HuH-7 (cell line): Measurements from ENCODE around the gene ST3GAL4.
"Not testable (repeated sequence)": the region's sequence is repeated elsewhere in the genome, so short reads cannot be mapped to it uniquely, and the experiment has no call there.

Experiments
- DNase-seq: peaks from one replicate; pipeline ENCODE4 v3.0.0; 2011; ENCODE audit warnings: low spot score

The ST3GAL4 gene

GRCh38 chr11:126355324-126355925 is at the start of gene ST3GAL4:
ST3GAL4 (plus strand) TSS chr11:126355686; CDS start chr11:126406156, 50,470 bp downstream.
- peak; percentile 95 for DNase-seq

- no peak for DNase-seq
These were observed 49.8 kb upstream of the ST3GAL4 start for GRCh38 chr11:126305699-126306098.

- no peak for DNase-seq
These were observed 47.8 kb upstream of the ST3GAL4 start for GRCh38 chr11:126307706-126308105.

GRCh38 chr11:126308271-126308671 is 47.2 kb upstream of the ST3GAL4 start:
- DNase-seq: no peak

- not testable (repeated sequence) for DNase-seq
These were observed 46.7 kb upstream of the ST3GAL4 start for GRCh38 chr11:126308771-126309170.

GRCh38 chr11:126310200-126310991 is 45.1 kb upstream of the ST3GAL4 start:
- peak; percentile 82 for DNase-seq

- no peak for DNase-seq
These were observed 44.5 kb upstream of the ST3GAL4 start for GRCh38 chr11:126310992-126311310.

- DNase-seq: no peak
These were observed 43.8 kb upstream of the ST3GAL4 start for GRCh38 chr11:126311401-126312291.

GRCh38 chr11:126312961-126313360 is 42.5 kb upstream of the ST3GAL4 start:
- DNase-seq: no peak

GRCh38 chr11:126313826-126314225 is 41.7 kb upstream of the ST3GAL4 start:
- no peak for DNase-seq

- DNase-seq: no peak
These were observed 38.1 kb upstream of the ST3GAL4 start for GRCh38 chr11:126317432-126317755.

- DNase-seq: no peak
These were observed 37.5 kb upstream of the ST3GAL4 start for GRCh38 chr11:126317756-126318573.

- no peak for DNase-seq
These were observed 36.7 kb upstream of the ST3GAL4 start for GRCh38 chr11:126318574-126319373.

- DNase-seq: no peak
These were observed 36.1 kb upstream of the ST3GAL4 start for GRCh38 chr11:126319374-126319740.

GRCh38 chr11:126322996-126323395 is 32.5 kb upstream of the ST3GAL4 start:
- no peak for DNase-seq

- DNase-seq: no peak
These were observed 28.0 kb upstream of the ST3GAL4 start for GRCh38 chr11:126327281-126328000.

GRCh38 chr11:126328001-126328390 is 27.5 kb upstream of the ST3GAL4 start:
- DNase-seq: no peak

- no peak for DNase-seq
These were observed 27.0 kb upstream of the ST3GAL4 start for GRCh38 chr11:126328444-126328843.

GRCh38 chr11:126328938-126329643 is 26.4 kb upstream of the ST3GAL4 start:
- DNase-seq: no peak

GRCh38 chr11:126329644-126330211 is 25.8 kb upstream of the ST3GAL4 start:
- no peak for DNase-seq
